ENCODE data around the gene BRSK2. TPM values are rescaled to one million over a fixed set of nuclear protein-coding genes. Genes with fewer than 3 reads are reported as not detected.
A peak's percentile ranks its signal among the peaks of the same experiment; 100 is the strongest.

Gene BRSK2
- total RNA-seq, 4 donors from 2014 or later, result 0.35 to 6.4 (median 0.40) TPM; not detected in 1

- Histone ChIP-seq H3K36me3 (peaks cover 0 to 78% (median 0%) of the 10 kb centered on the region in 3 donors), H3K9me3 (no peaks in the 10 kb centered on the region), H3K27me3 (no peaks in the 10 kb centered on the region), H3K27ac (no peak overlapping the region), H3K4me3 (no peak overlapping the region), H3K4me1 (no peaks in the 10 kb centered on the region)
- DNase-seq, result no peak
- TF ChIP-seq CTCF (IDR thresholded peaks at IDR 0.05) (no peak), POLR2A (IDR thresholded peaks at IDR 0.05) (no peak)
These were observed 87.4 kb downstream of the BRSK2 start for GRCh38 chr11:1476940-1477736.

- peak in 1 of 3 donors; percentile 40 for DNase-seq
- Histone ChIP-seq H3K4me1 (no peaks in the 10 kb centered on the region), H3K27me3 (no peaks in the 10 kb centered on the region), H3K4me3 (no peak overlapping the region), H3K27ac (no peak overlapping the region), H3K9me3 (no peaks in the 10 kb centered on the region), H3K36me3 (peaks cover 0 to 70% (median 0%) of the 10 kb centered on the region in 3 donors)
- TF ChIP-seq POLR2A (IDR thresholded peaks at IDR 0.05), result no peak
- no peak for TF ChIP-seq CTCF (IDR thresholded peaks at IDR 0.05)
These were observed 88.3 kb downstream of the BRSK2 start for GRCh38 chr11:1478011-1478410.

- no peaks in the 10 kb centered on the region for H3K27me3 ChIP-seq
- TF ChIP-seq CTCF (IDR thresholded peaks at IDR 0.05), result no peak
- no peak for TF ChIP-seq POLR2A (IDR thresholded peaks at IDR 0.05)
- peaks cover 0 to 3% (median 0%) of the 10 kb centered on the region in 4 donors for H3K4me1 ChIP-seq
- no peaks in the 10 kb centered on the region for H3K9me3 ChIP-seq
- peaks cover 0 to 65% (median 0%) of the 10 kb centered on the region in 3 donors for H3K36me3 ChIP-seq
- no peak overlapping the region for H3K4me3 ChIP-seq
- H3K27ac ChIP-seq, result no peak overlapping the region
- no peak for DNase-seq
These were observed 88.8 kb downstream of the BRSK2 start for GRCh38 chr11:1478544-1478943.

GRCh38 chr11:1479006-1479677, 89.4 kb downstream of the BRSK2 start:
- no peak overlapping the region for H3K4me3 ChIP-seq
- peak in 1 of 3 donors; percentile 36 for DNase-seq
- H3K9me3 ChIP-seq, result no peaks in the 10 kb centered on the region
- no peak overlapping the region for H3K27ac ChIP-seq
- H3K4me1 ChIP-seq, result peaks cover 0 to 9% (median 0%) of the 10 kb centered on the region in 4 donors
- H3K36me3 ChIP-seq, result peaks cover 0 to 59% (median 0%) of the 10 kb centered on the region in 3 donors
- no peaks in the 10 kb centered on the region for H3K27me3 ChIP-seq
- TF ChIP-seq CTCF (IDR thresholded peaks at IDR 0.05), result no peak
- no peak for TF ChIP-seq POLR2A (IDR thresholded peaks at IDR 0.05)

GRCh38 chr11:1479678-1480118, 90.0 kb downstream of the BRSK2 start:
- H3K36me3 ChIP-seq, result peaks cover 0 to 54% (median 0%) of the 10 kb centered on the region in 3 donors
- H3K4me3 ChIP-seq, result no peak overlapping the region
- H3K27ac ChIP-seq, result no peak overlapping the region
- peaks cover 0 to 11% (median 0%) of the 10 kb centered on the region in 4 donors for H3K4me1 ChIP-seq
- H3K9me3 ChIP-seq, result no peaks in the 10 kb centered on the region
- TF ChIP-seq POLR2A (IDR thresholded peaks at IDR 0.05) (no peak), CTCF (IDR thresholded peaks at IDR 0.05) (no peak)
- DNase-seq, result peak in 1 of 3 donors; percentile 27
- H3K27me3 ChIP-seq, result no peaks in the 10 kb centered on the region

All from Peyer's patch (tissue), 4 donors.